Suprapubic skin (tissue), 4 donors: ENCODE measurements around the gene SPTBN1. TPM values are rescaled to one million over a fixed set of nuclear protein-coding genes. Genes with fewer than 3 reads are reported as not detected.
A peak's percentile ranks its signal among the peaks of the same experiment; 100 is the strongest.

Source experiments
- DNase-seq, 2 donors: peaks; one replicate each; pipeline ENCODE4 v3.0.0-alpha.2; 2019; ENCODE audit warnings: low spot score in 2 of 2
- H3K27ac ChIP-seq: fragments of 200-600 bp; sonication (generic); one replicate; pipeline ENCODE4 v1.5.1; 2019
- H3K27me3 ChIP-seq: fragments of 200-600 bp; sonication (generic); one replicate; pipeline ENCODE4 v1.5.1; 2019
- H3K36me3 ChIP-seq: fragments of 200-600 bp; sonication (generic); one replicate; pipeline ENCODE4 v1.5.1; 2019
- H3K4me1 ChIP-seq: fragments of 200-600 bp; sonication (generic); one replicate; pipeline ENCODE4 v1.5.1; 2019
- H3K4me3 ChIP-seq: fragments of 200-600 bp; sonication (generic); one replicate; pipeline ENCODE4 v1.5.1; 2019; ENCODE audit warnings: mild to moderate bottlenecking
- H3K9me3 ChIP-seq: fragments of 200-600 bp; sonication (generic); one replicate; pipeline ENCODE4 v1.5.1; 2019
- EP300 ChIP-seq: sonication (generic); formaldehyde crosslinking; IDR thresholded peaks from one replicate; pipeline ENCODE4 v1.6.1; 2017; ENCODE audit warnings: antibody characterized with exemption
- POLR2A ChIP-seq, 2 donors: fragments of 450-650 bp; IDR thresholded peaks; one replicate each; pipeline ENCODE4 v1.6.1; 2017; ENCODE audit warnings: antibody characterized with exemption in 2 of 2, mild to moderate bottlenecking in 2 of 2, moderate library complexity in 2 of 2
- POLR2AphosphoS5 ChIP-seq, 3 donors: sonication (generic); formaldehyde crosslinking; IDR thresholded peaks; one replicate each; pipeline ENCODE4 v1.6.1; 2017; ENCODE audit warnings: antibody characterized with exemption in 3 of 3
- WGBS: methylation state at CpG from one replicate; pipeline ENCODE4 v1.1.5; 2018; 5-methylcytosine and 5-hydroxymethylcytosine counted together
- total RNA-seq, 4 donors: library from RNA; depleted of rRNA; stranded (reverse); fragments of >200 nt; gene quantifications; one replicate each; pipeline ENCODE4 v1.1.0, GENCODE V29; 2016
- TF ChIP-seq, protein P1 (sequence below), 2 donors: fragments of 200-600 bp in 1 of 2; fragments of 450-650 bp in 1 of 2; sonication (generic) in 1 of 2; IDR thresholded peaks; one replicate each; pipeline ENCODE4 v1.5.1; 2016 to 2019; ENCODE audit warnings: antibody characterized with exemption in 2 of 2, mild to moderate bottlenecking in 1 of 2, moderate library complexity in 1 of 2

Gene SPTBN1
- total RNA-seq, 4 donors from 2014 or later: 173 to 250 (median 203) TPM

DNA sequence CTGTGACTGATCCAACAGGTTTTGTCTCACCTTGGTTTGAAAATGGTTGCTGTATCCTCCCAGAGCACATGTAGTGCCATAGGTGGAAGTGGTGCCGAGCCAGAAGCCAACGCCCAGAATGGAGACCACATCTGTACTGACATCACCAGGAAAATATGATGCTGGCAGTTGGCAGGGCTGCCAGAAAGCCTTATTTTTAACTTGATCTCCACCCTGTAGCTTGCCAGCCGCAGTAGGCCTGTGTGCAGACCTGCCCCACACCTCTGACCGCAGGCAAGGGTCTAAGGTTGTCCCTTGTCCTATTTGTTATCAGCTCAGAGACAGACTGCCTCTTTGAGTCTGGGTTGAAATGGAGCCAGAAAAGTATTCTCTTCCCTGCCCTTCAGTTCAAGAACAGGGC lies 143.8 kb downstream of the SPTBN1 start:
- TF ChIP-seq POLR2AphosphoS5 (IDR thresholded peaks at IDR 0.05): peak in 2 of 3 donors; percentile 53 to 74
- TF ChIP-seq POLR2A (IDR thresholded peaks at IDR 0.05): no peak
- Histone ChIP-seq H3K27me3 (no peaks in the 10 kb centered on the region), H3K27ac (peak overlapping the region; percentile 88), H3K4me3 (no peak overlapping the region), H3K9me3 (no peaks in the 10 kb centered on the region), H3K4me1 (peaks cover 91% of the 10 kb centered on the region), H3K36me3 (no peaks in the 10 kb centered on the region)
- DNase-seq: peak; percentile 84 to 88
- WGBS: 18% methylated on average over 2 of the region's 4 CpGs

DNA sequence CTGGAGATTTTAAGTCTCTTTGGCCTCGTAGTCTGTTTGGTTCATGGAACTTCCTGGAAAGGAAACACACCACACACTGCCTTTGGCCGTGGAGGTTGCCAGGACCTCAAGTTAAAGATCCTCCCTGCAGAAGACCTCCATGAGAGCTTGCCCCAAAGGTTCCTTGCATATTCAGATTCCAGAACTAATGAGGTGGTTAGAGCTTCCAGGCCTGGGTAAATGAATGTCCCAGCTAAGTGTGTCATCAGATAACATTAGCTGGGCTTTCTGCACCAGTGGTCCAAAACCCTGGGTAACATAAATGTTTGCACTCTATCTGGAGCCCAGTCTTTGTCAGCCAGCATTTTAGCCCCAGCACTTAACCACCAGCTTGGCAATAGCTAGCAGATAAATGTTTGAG lies 145.2 kb downstream of the SPTBN1 start:
- H3K4me3 ChIP-seq: no peak overlapping the region
- no peak for TF ChIP-seq EP300
- no peak for TF ChIP-seq POLR2AphosphoS5 (IDR thresholded peaks at IDR 0.05)
- no peaks in the 10 kb centered on the region for H3K36me3 ChIP-seq
- no peaks in the 10 kb centered on the region for H3K27me3 ChIP-seq
- no peaks in the 10 kb centered on the region for H3K9me3 ChIP-seq
- H3K4me1 ChIP-seq: peaks cover 100% of the 10 kb centered on the region
- WGBS: 37% methylated on average over 2 of the region's 2 CpGs
- no peak for DNase-seq
- peak overlapping the region; percentile 88 for H3K27ac ChIP-seq

DNA sequence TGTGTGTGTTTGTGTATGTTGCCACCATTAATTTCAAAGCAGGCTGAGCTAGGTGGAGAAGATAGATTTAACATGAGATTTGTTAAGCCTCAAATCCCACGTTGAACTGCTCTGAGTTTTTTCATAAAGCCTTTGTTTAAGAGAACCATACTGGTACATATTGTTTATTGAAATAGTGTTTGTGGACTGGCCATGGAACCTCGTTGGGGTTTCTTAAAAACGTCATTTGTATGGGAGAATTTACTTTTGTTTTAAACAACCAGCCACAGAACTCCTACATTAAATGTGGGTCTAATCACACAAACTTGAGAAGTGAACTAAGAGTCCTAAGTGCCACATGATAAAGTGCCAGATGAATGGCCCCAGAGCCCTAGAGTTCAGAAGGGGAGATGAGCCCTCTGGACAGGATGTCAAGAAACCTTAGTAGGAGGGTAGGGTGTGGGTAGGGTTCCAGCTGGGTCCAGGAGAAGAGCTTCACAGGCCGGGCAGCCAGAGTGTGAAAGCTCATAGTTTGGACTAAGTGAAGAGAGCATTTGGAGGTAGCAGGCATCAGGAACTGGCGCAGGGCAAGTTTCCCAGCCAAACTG lies 146.7 kb downstream of the SPTBN1 start:
- Histone ChIP-seq H3K4me3 (no peak overlapping the region), H3K36me3 (no peaks in the 10 kb centered on the region), H3K4me1 (peaks cover 96% of the 10 kb centered on the region), H3K9me3 (no peaks in the 10 kb centered on the region), H3K27ac (peak overlapping the region; percentile 79), H3K27me3 (no peaks in the 10 kb centered on the region)
- 52% methylated on average over 5 of the region's 5 CpGs for WGBS
- TF ChIP-seq POLR2AphosphoS5 (IDR thresholded peaks at IDR 0.05): no peak
- no peak for TF ChIP-seq EP300
- TF ChIP-seq, protein P1, sequence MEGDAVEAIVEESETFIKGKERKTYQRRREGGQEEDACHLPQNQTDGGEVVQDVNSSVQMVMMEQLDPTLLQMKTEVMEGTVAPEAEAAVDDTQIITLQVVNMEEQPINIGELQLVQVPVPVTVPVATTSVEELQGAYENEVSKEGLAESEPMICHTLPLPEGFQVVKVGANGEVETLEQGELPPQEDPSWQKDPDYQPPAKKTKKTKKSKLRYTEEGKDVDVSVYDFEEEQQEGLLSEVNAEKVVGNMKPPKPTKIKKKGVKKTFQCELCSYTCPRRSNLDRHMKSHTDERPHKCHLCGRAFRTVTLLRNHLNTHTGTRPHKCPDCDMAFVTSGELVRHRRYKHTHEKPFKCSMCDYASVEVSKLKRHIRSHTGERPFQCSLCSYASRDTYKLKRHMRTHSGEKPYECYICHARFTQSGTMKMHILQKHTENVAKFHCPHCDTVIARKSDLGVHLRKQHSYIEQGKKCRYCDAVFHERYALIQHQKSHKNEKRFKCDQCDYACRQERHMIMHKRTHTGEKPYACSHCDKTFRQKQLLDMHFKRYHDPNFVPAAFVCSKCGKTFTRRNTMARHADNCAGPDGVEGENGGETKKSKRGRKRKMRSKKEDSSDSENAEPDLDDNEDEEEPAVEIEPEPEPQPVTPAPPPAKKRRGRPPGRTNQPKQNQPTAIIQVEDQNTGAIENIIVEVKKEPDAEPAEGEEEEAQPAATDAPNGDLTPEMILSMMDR (IDR thresholded peaks at IDR 0.05): no peak
- no peak for TF ChIP-seq POLR2A (IDR thresholded peaks at IDR 0.05)
- DNase-seq: no peak

DNA sequence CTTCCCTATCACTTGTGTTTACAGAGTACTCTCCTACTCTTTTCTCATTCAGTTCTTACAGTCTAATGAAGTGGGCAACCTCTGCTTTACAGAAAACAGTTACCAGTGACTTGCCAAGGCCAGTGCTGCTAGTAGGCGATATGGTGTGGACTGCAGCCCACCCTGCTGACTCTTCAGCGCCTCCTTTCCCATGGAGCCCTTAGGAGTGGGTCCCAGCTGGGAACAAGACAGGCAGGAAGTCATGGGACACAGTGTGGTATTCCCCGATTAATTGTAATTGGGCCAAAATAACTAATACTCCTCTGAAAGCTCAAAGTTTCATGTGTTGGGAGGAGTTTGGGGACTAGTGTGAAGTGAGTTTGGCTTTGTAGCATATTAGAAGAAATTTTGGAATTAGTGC lies 147.2 kb downstream of the SPTBN1 start:
- H3K4me1 ChIP-seq: peaks cover 90% of the 10 kb centered on the region
- peak overlapping the region; percentile 79 for H3K27ac ChIP-seq
- H3K36me3 ChIP-seq: no peaks in the 10 kb centered on the region
- no peaks in the 10 kb centered on the region for H3K9me3 ChIP-seq
- H3K4me3 ChIP-seq: no peak overlapping the region
- TF ChIP-seq POLR2A (IDR thresholded peaks at IDR 0.05): no peak
- WGBS: 25% methylated on average over 3 of the region's 3 CpGs
- no peaks in the 10 kb centered on the region for H3K27me3 ChIP-seq
- no peak for DNase-seq

DNA sequence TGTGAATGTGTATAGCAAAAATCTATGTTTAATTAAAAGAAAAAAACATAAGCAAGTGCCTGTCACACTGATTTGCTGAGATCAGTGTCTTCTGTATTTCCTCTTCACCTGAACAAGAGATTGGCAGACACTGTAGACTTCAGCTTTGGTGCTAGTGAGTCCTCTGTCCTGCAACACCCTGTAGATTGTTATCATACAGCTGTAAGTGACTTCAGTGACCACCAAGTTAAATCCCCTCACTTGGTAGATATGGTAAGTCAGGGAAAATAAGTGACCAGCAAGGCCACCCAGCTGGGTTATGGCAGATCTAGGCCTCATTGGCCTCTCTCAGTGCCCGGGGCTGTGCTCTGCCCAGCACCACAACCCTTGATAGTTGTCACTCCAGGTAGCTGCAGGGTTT lies 147.7 kb downstream of the SPTBN1 start:
- peak overlapping the region; percentile 79 for H3K27ac ChIP-seq
- no peak overlapping the region for H3K4me3 ChIP-seq
- 75% methylated on average over 1 of the region's 1 CpG for WGBS
- TF ChIP-seq, protein P1 (IDR thresholded peaks at IDR 0.05): no peak
- no peak for TF ChIP-seq POLR2AphosphoS5 (IDR thresholded peaks at IDR 0.05)
- TF ChIP-seq EP300: no peak
- TF ChIP-seq POLR2A (IDR thresholded peaks at IDR 0.05): no peak
- no peaks in the 10 kb centered on the region for H3K27me3 ChIP-seq
- H3K36me3 ChIP-seq: no peaks in the 10 kb centered on the region
- no peaks in the 10 kb centered on the region for H3K9me3 ChIP-seq
- H3K4me1 ChIP-seq: peaks cover 86% of the 10 kb centered on the region
- DNase-seq: no peak

DNA sequence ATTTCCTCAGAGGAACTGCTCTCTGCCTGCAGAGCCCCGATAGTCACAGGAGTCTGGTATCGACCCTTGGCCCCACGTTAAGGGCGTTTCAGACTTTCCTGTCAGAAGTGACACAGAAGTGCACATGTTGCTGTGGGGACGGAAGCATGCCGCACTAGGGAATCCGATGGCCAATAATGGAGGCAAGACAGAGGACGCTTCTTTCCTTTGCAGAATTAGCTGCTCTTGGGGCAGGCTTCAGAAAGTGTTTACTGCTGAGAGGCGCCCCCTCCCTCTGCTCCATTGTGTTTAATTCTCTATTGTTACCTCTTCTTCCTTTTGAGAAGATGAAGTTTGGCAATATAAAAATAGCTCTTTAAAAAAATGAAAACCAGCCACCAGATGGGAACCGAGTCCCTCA lies 148.7 kb downstream of the SPTBN1 start:
- TF ChIP-seq POLR2AphosphoS5 (IDR thresholded peaks at IDR 0.05) (no peak), POLR2A (IDR thresholded peaks at IDR 0.05) (no peak), EP300 (no peak)
- TF ChIP-seq, protein P1 (IDR thresholded peaks at IDR 0.05): no peak
- peaks cover 77% of the 10 kb centered on the region for H3K4me1 ChIP-seq
- WGBS: 47% methylated on average over 10 of the region's 10 CpGs

DNA sequence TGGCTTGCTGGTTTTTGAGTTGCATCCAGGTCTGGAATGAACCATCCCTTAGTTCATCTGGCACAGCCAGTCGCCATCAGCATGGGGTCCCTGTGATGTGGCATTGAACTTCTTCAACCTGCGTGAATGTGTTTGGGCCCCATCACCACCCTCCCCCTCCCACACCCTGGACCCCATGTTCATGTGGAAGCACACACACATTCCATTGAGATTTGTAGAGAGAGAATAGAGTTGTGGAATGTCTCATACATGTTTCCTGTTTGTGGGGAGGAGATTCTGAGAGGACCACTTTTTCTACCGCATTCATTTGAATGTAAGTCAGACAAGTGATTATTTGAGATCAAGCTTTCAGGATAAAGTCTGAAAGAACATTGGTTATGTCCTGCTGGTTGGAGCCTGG lies 149.7 kb downstream of the SPTBN1 start:
- peaks cover 72% of the 10 kb centered on the region for H3K4me1 ChIP-seq
- TF ChIP-seq EP300 (no peak), POLR2A (IDR thresholded peaks at IDR 0.05) (no peak), POLR2AphosphoS5 (IDR thresholded peaks at IDR 0.05) (no peak)
- TF ChIP-seq, protein P1 (IDR thresholded peaks at IDR 0.05): no peak

More for the DNA sequence above, 148.7 kb downstream of the SPTBN1 start:
- H3K27me3 ChIP-seq: no peaks in the 10 kb centered on the region
- H3K36me3 ChIP-seq: no peaks in the 10 kb centered on the region
- peak overlapping the region; percentile 79 for H3K27ac ChIP-seq
- no peak for DNase-seq
- no peaks in the 10 kb centered on the region for H3K9me3 ChIP-seq
- no peak overlapping the region for H3K4me3 ChIP-seq

More for the DNA sequence above, 149.7 kb downstream of the SPTBN1 start:
- H3K27ac ChIP-seq: peak overlapping the region; percentile 23
- no peaks in the 10 kb centered on the region for H3K27me3 ChIP-seq
- H3K36me3 ChIP-seq: no peaks in the 10 kb centered on the region
- H3K4me3 ChIP-seq: no peak overlapping the region
- H3K9me3 ChIP-seq: no peaks in the 10 kb centered on the region
- WGBS: 70% methylated on average over 3 of the region's 3 CpGs
- no peak for DNase-seq
